H1 (cell line): ENCODE measurements around the gene CCDC28B. TPM values are rescaled to one million over a fixed set of nuclear protein-coding genes. Genes with fewer than 3 reads are reported as not detected.

Experiments
- BACH1 ChIP-seq: IDR thresholded peaks from 2 replicates; pipeline ENCODE4 v1.6.1; 2012; ENCODE audit warnings: low read length, improper control_type of control experiment
- BCL11A ChIP-seq, 2 experiments: IDR thresholded peaks; one replicate each; pipeline ENCODE4 v1.6.1; 2011; ENCODE audit warnings: low read depth in 2 of 2, low read length in 2 of 2, mild to moderate bottlenecking in 2 of 2
- CBX5 ChIP-seq: fragments of 300-800, 300-1000 bp; sonication (generic); IDR thresholded peaks from 2 replicates; pipeline ENCODE4 v1.7.1; 2016; ENCODE audit warnings: antibody characterized with exemption, low read length, low read depth
- FOSL1 ChIP-seq: IDR thresholded peaks from 2 replicates; pipeline ENCODE4 v1.6.1; 2011; ENCODE audit warnings: mild to moderate bottlenecking, low read depth, low read length, moderate library complexity; ENCODE audit not compliant: insufficient read depth
- HDAC2 ChIP-seq, 2 experiments: fragments of 300-600 bp in 1 of 2; sonication (generic) in 1 of 2; IDR thresholded peaks; 2 replicates each; pipeline ENCODE4 v1.6.1; 2011 to 2012; ENCODE audit warnings: low read depth in 2 of 2, low read length in 2 of 2, mild to moderate bottlenecking in 2 of 2, moderate library complexity in 2 of 2, borderline replicate concordance in 1 of 2, inconsistent platforms in 1 of 2
- KDM1A ChIP-seq: fragments of 200-600, 300-600 bp; sonication (generic); IDR thresholded peaks from 2 replicates; pipeline ENCODE4 v1.7.1; 2016; ENCODE audit warnings: mild to moderate bottlenecking, low read length, borderline replicate concordance
- KDM4A ChIP-seq: IDR thresholded peaks from one replicate; pipeline ENCODE4 v1.7.1; 2012; ENCODE audit warnings: low read depth, mild to moderate bottlenecking, moderate library complexity, low read length, inconsistent platforms; ENCODE audit not compliant: severe bottlenecking
- KDM5A ChIP-seq: fragments of 200-600 bp; IDR thresholded peaks from 2 replicates; pipeline ENCODE4 v1.7.1; 2012; ENCODE audit warnings: mild to moderate bottlenecking, low read length, inconsistent platforms, mixed read lengths
- PHF8 ChIP-seq: fragments of 200-600 bp; sonication (generic); conservative IDR thresholded peaks from 2 replicates; pipeline ENCODE4 v1.7.1; 2012; ENCODE audit warnings: low read depth, mild to moderate bottlenecking, inconsistent platforms, low read length, moderate library complexity
- POLR2A ChIP-seq, 2 experiments: IDR thresholded peaks; 1 replicate in 1 of 2; 2 replicates in 1 of 2; pipeline ENCODE4 v1.6.1; 2011; ENCODE audit warnings: low read depth in 2 of 2, low read length in 2 of 2, mild to moderate bottlenecking in 2 of 2; ENCODE audit errors: control extremely low read depth in 1 of 2
- RBBP5 ChIP-seq: IDR thresholded peaks from 2 replicates; pipeline ENCODE4 v1.7.1; 2012; ENCODE audit warnings: low read depth, mild to moderate bottlenecking, inconsistent platforms, low read length, moderate library complexity, borderline replicate concordance
- RFX5 ChIP-seq: IDR thresholded peaks from 2 replicates; pipeline ENCODE4 v1.6.1; 2011; ENCODE audit warnings: low read depth, low read length, improper control_type of control experiment, borderline replicate concordance
- RXRA ChIP-seq: IDR thresholded peaks from 2 replicates; pipeline ENCODE4 v1.6.1; 2011; ENCODE audit warnings: low read depth, mild to moderate bottlenecking, low read length, moderate library complexity; ENCODE audit not compliant: insufficient read depth
- SIN3A ChIP-seq, 2 experiments: IDR thresholded peaks in 1 of 2; conservative IDR thresholded peaks in 1 of 2; 2 replicates each; pipeline ENCODE4 v1.6.1; 2011 to 2012; ENCODE audit warnings: low read length in 2 of 2, improper control_type of control experiment in 1 of 2, low read depth in 1 of 2, mild to moderate bottlenecking in 1 of 2
- SP4 ChIP-seq: IDR thresholded peaks from 2 replicates; pipeline ENCODE4 v1.6.1; 2012; ENCODE audit warnings: low read length, inconsistent platforms
- TAF1 ChIP-seq: IDR thresholded peaks from 2 replicates; pipeline ENCODE4 v1.6.1; 2011; ENCODE audit warnings: mild to moderate bottlenecking, low read depth, low read length
- TBP ChIP-seq: IDR thresholded peaks from 2 replicates; pipeline ENCODE4 v1.6.1; 2011; ENCODE audit warnings: low read depth, low read length, improper control_type of control experiment
- polyA plus RNA-seq, 7 experiments: library from polyadenylated mRNA; depleted of rRNA in 3 of 7; stranded (reverse) in 5 of 7; unstranded in 2 of 7; fragments of >200 nt in 5 of 7; fragments of 200-250 nt in 2 of 7; gene quantifications; 1 replicate in 5 of 7; 2 replicates in 1 of 7; 4 replicates in 1 of 7; pipeline versions ENCODE4 v1.2.1 to v1.2.3, GENCODE V29; 2011 to 2013; ENCODE audit warnings: missing spikeins in 2 of 7, mixed read lengths in 2 of 7
- total RNA-seq: library from RNA; stranded (reverse); fragmentation: NEBNext Ultra II Directional; extraction: Animal tissue kit (Norgen Biotek cat#: 25700); gene quantifications from 2 replicates; pipeline ENCODE4 v1.2.1, GENCODE V29; 2021
- TF ChIP-seq, protein P1 (sequence below): IDR thresholded peaks from 2 replicates; pipeline ENCODE4 v1.6.1; 2012; ENCODE audit warnings: inconsistent platforms
- TF ChIP-seq, protein P2 (sequence below), 3 experiments: IDR thresholded peaks; 1 replicate in 2 of 3; 2 replicates in 1 of 3; pipeline versions ENCODE4 v1.5.1 to v1.6.1; 2011; ENCODE audit warnings: low read length in 3 of 3, mild to moderate bottlenecking in 3 of 3, inconsistent platforms in 2 of 3, low read depth in 1 of 3, moderate library complexity in 1 of 3; ENCODE audit not compliant: insufficient read depth in 1 of 3; ENCODE audit errors: control extremely low read depth in 1 of 3

The CCDC28B gene
- total and polyA plus RNA-seq, 2 of the 8 experiments (the other 6 are each of a cell fraction or from before 2014, with no cell fraction given): 16.7 to 17.1 TPM

DNA sequence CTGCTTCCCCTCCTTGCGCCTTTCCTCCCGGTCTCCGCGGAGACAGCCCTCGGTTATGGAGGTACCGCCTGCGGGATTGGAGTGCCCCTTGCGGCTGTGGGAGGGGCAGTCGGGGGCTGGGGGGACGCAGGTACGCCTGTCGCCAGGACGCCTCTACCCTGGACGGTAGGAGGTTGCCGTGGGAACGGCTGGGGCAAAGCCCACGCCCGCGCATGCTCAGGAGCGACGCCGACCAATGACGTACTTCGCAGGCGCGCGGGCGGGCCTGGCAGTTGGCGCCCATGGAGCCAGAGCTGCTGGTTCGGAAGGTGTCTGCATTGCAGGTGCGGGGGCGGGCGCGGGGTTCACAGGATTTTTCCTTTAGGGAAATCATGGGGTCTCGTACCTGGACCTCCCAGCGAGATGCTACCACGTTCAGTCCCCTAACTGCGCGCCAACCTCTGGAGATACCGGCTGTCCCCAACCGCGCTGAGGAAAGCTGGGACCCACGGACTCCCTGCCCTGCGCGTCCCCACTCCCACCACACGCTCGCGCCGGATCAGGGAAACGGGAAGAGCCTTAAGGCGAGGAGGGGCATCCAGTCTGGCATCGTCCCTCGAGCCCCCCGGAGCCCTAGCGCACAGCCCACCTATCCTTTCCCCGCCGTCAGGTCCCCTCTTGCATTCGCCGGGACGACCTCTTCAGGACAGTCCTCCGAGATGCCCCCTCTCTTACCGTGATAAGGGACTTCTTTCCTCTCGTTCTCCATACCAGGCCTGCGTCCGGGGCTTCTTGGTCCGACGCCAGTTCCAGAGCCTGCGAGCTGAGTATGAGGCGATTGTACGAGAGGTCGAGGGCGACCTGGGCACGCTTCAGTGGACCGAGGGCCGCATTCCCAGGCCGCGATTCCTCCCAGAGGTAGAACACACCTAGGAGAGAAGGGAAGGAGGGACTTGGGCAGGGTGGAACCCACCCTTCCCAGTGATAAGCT lies 5.3 kb downstream of the CCDC28B start, which contains the start of gene IQCC (continued):
- no peak for TF ChIP-seq RBBP5
- TF ChIP-seq KDM1A: no peak
- TF ChIP-seq TBP: 0 out of 2 replicates have a peak, but pooled peaks have one; percentile 64
- TF ChIP-seq, protein P1, sequence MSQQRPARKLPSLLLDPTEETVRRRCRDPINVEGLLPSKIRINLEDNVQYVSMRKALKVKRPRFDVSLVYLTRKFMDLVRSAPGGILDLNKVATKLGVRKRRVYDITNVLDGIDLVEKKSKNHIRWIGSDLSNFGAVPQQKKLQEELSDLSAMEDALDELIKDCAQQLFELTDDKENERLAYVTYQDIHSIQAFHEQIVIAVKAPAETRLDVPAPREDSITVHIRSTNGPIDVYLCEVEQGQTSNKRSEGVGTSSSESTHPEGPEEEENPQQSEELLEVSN: no peak; the same call in 1 of the 2 replicates
- TF ChIP-seq RXRA: no peak
- no peak for TF ChIP-seq FOSL1
- TF ChIP-seq PHF8: peak; percentile 72
- peak in 1 of 2 experiments; percentile 90; a peak in 2 of 3 replicates for TF ChIP-seq POLR2A (IDR thresholded peaks at IDR 0.05; ENCODE audit: control extremely low read depth in 1 of 2, low read depth in 2 of 2, low read length in 2 of 2)
- no peak for TF ChIP-seq SP4
- TF ChIP-seq, protein P2, sequence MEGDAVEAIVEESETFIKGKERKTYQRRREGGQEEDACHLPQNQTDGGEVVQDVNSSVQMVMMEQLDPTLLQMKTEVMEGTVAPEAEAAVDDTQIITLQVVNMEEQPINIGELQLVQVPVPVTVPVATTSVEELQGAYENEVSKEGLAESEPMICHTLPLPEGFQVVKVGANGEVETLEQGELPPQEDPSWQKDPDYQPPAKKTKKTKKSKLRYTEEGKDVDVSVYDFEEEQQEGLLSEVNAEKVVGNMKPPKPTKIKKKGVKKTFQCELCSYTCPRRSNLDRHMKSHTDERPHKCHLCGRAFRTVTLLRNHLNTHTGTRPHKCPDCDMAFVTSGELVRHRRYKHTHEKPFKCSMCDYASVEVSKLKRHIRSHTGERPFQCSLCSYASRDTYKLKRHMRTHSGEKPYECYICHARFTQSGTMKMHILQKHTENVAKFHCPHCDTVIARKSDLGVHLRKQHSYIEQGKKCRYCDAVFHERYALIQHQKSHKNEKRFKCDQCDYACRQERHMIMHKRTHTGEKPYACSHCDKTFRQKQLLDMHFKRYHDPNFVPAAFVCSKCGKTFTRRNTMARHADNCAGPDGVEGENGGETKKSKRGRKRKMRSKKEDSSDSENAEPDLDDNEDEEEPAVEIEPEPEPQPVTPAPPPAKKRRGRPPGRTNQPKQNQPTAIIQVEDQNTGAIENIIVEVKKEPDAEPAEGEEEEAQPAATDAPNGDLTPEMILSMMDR (IDR thresholded peaks at IDR 0.05; ENCODE audit: control extremely low read depth in 1 of 3, insufficient read depth in 1 of 3, low read depth in 1 of 3, low read length in 3 of 3): peak in 2 of 3 experiments; percentile 31 to 43; a peak in 2 of 4 replicates
- peak; percentile 73 for TF ChIP-seq KDM5A
- TF ChIP-seq BACH1: no peak; the same call in 1 of the 2 replicates
- TF ChIP-seq SIN3A (conservative IDR thresholded peaks at IDR 0.05 in 1 of 2, IDR thresholded peaks at IDR 0.05 in 1 of 2; ENCODE audit: low read depth in 1 of 2, low read length in 2 of 2): peak; percentile 82 to 91; a peak in 3 of 4 replicates
- peak; percentile 83 for TF ChIP-seq KDM4A
- no peak for TF ChIP-seq CBX5
- TF ChIP-seq RFX5: no peak
- no peak for TF ChIP-seq BCL11A (IDR thresholded peaks at IDR 0.05; ENCODE audit: low read depth in 2 of 2, low read length in 2 of 2)
- no peak; a peak in 1 of 4 replicates for TF ChIP-seq HDAC2 (IDR thresholded peaks at IDR 0.05; ENCODE audit: borderline replicate concordance in 1 of 2, low read depth in 2 of 2, low read length in 2 of 2)
- peak; percentile 81 for TF ChIP-seq TAF1
